SU-DHL-6 (cell line): ENCODE results near the gene YIPF5.

Experiments used
- CTCF ChIP-seq: fragments of 200-600 bp; sonication (generic); IDR thresholded peaks from one replicate; pipeline ENCODE4 v1.5.1; 2017; ENCODE audit warnings: antibody characterized with exemption, mild to moderate bottlenecking, low read length, moderate library complexity; ENCODE audit not compliant: insufficient read depth, poor library complexity, severe bottlenecking
- EZH2phosphoT487 ChIP-seq: fragments of 200-600 bp; sonication (generic), shearing (Covaris generic); conservative IDR thresholded peaks from 2 replicates; pipeline ENCODE4 v1.6.1; 2018; ENCODE audit warnings: mild to moderate bottlenecking, antibody characterized with exemption, low read length, moderate library complexity, mixed read lengths

- no peak for TF ChIP-seq CTCF
- TF ChIP-seq EZH2phosphoT487 = no peak
Measured at GRCh38 chr5:144139586-144139985, 30.9 kb downstream of the YIPF5 start.
